K562 (cell line): ENCODE results near the gene KAZN. TPM values are rescaled to one million over a fixed set of nuclear protein-coding genes. Genes with fewer than 3 reads are reported as not detected.

Source experiments
- CAMTA2 ChIP-seq: fragments of 250-450 bp; sonication (Bioruptor Pico); conservative IDR thresholded peaks from 2 replicates; pipeline ENCODE4 v1.5.1; 2022
- FOS ChIP-seq: IDR thresholded peaks from 3 replicates; pipeline ENCODE4 v1.6.1; 2011; ENCODE audit not compliant: insufficient read length; ENCODE audit errors: extremely low read depth
- FOXA3 ChIP-seq, 2 experiments: fragments of 450-650 bp in 1 of 2; sonication (generic) in 1 of 2; formaldehyde crosslinking; IDR thresholded peaks in 1 of 2; conservative IDR thresholded peaks in 1 of 2; 2 replicates each; pipeline versions ENCODE4 v1.4.0 to v1.8.0; 2020 to 2022; ENCODE audit warnings: mild to moderate bottlenecking in 2 of 2, missing genetic modification reagents in 1 of 2
- GABPA ChIP-seq: fragments of 200-800 bp; sonication (Bioruptor generic); conservative IDR thresholded peaks from 2 replicates; pipeline ENCODE4 v1.6.1; 2016; ENCODE audit warnings: low read depth, missing genetic modification characterization, missing compliant biosample characterization
- IFI16 ChIP-seq: fragments of 250-450 bp; sonication (Bioruptor Pico); IDR thresholded peaks from 2 replicates; pipeline ENCODE4 v2.1.2; 2022; ENCODE audit warnings: mild to moderate bottlenecking, inconsistent platforms
- NBN ChIP-seq: fragments of 450-650 bp; IDR thresholded peaks from 2 replicates; pipeline ENCODE4 v1.6.1; 2016; ENCODE audit warnings: low read depth, mild to moderate bottlenecking
- RBFOX2 ChIP-seq: fragments of 200-400 bp; formaldehyde crosslinking; IDR thresholded peaks from 2 replicates; pipeline ENCODE4 v1.6.1; 2017; ENCODE audit warnings: low read depth, mild to moderate bottlenecking, low read length, moderate library complexity
- RBM22 ChIP-seq: fragments of 200-400 bp; formaldehyde crosslinking; IDR thresholded peaks from 2 replicates; pipeline ENCODE4 v1.6.1; 2018; ENCODE audit warnings: low read length, low read depth; ENCODE audit not compliant: poor library complexity, severe bottlenecking
- RBM34 ChIP-seq: fragments of 200-400 bp; formaldehyde crosslinking; IDR thresholded peaks from 2 replicates; pipeline ENCODE4 v1.6.1; 2018; ENCODE audit warnings: low read length, borderline replicate concordance; ENCODE audit not compliant: insufficient read depth
- SOX6 ChIP-seq: fragments of 450-650 bp; IDR thresholded peaks from 2 replicates; pipeline ENCODE4 v1.6.1; 2014; ENCODE audit warnings: mild to moderate bottlenecking
- TAF15 ChIP-seq: fragments of 200-400 bp; formaldehyde crosslinking; IDR thresholded peaks from 2 replicates; pipeline ENCODE4 v1.6.1; 2017; ENCODE audit warnings: mild to moderate bottlenecking, low read depth, low read length, moderate library complexity
- ZKSCAN8 ChIP-seq: fragments of 200-800 bp; sonication (Bioruptor generic); IDR thresholded peaks from 2 replicates; pipeline ENCODE4 v1.6.1; 2016; ENCODE audit warnings: missing genetic modification characterization, missing compliant biosample characterization
- ZNF134 ChIP-seq: fragments of 250-450 bp; sonication (Bioruptor Pico); conservative IDR thresholded peaks from 2 replicates; pipeline ENCODE4 v1.4.0; 2020
- ZNF212 ChIP-seq: fragments of 450-650 bp; formaldehyde crosslinking; IDR thresholded peaks from 2 replicates; pipeline ENCODE4 v1.4.0; 2020; ENCODE audit warnings: mild to moderate bottlenecking
- ZNF445 ChIP-seq: fragments of 250-450 bp; sonication (Bioruptor Pico); IDR thresholded peaks from 2 replicates; pipeline ENCODE4 v1.4.0; 2020; ENCODE audit warnings: low read depth, mild to moderate bottlenecking, moderate library complexity
- ZNF449 ChIP-seq: fragments of 250-450 bp; sonication (Bioruptor Pico); IDR thresholded peaks from 2 replicates; pipeline ENCODE4 v1.8.0; 2022; ENCODE audit warnings: moderate library complexity, mild to moderate bottlenecking, inconsistent platforms
- ZNF507 ChIP-seq: conservative IDR thresholded peaks from 2 replicates; pipeline ENCODE4 v1.6.1; 2017; ENCODE audit warnings: missing genetic modification characterization, missing compliant biosample characterization
- ZSCAN32 ChIP-seq: fragments of 450-650 bp; formaldehyde crosslinking; IDR thresholded peaks from 2 replicates; pipeline ENCODE4 v1.4.0; 2020; ENCODE audit warnings: mild to moderate bottlenecking, moderate library complexity
- polyA plus RNA-seq, 8 experiments: library from polyadenylated mRNA; depleted of rRNA in 4 of 8; stranded (reverse) in 5 of 8; unstranded in 3 of 8; fragments of >200 nt; fragmentation: Nextera tagmentation in 2 of 8; fragmentation: Illumina TruSeq in 1 of 8; extraction: Ambion mirVana in 2 of 8; extraction: Trizol in 1 of 8; gene quantifications; 2 replicates each; pipeline versions ENCODE4 v1.2.1 to v1.2.3, GENCODE V29; 2011 to 2014; ENCODE audit warnings: inconsistent platforms in 1 of 8, missing spikeins in 1 of 8
- total RNA-seq, 7 experiments: library from RNA; depleted of rRNA in 6 of 7; stranded (reverse); fragments of >200 nt in 6 of 7; fragmentation: Illumina TruSeq in 2 of 7; extraction: Trizol in 2 of 7; gene quantifications; 2 replicates each; pipeline versions ENCODE4 v1.2.1 to v1.2.3, GENCODE V29; 2011 to 2021; ENCODE audit warnings: low replicate concordance in 1 of 7
- TF ChIP-seq, protein P1 (sequence below), 2 experiments: fragments of 150-350 bp in 1 of 2; IDR thresholded peaks; 2 replicates each; pipeline ENCODE4 v1.6.1; 2012 to 2016; ENCODE audit warnings: low read depth in 2 of 2, low read length in 2 of 2, mild to moderate bottlenecking in 1 of 2, moderate library complexity in 1 of 2
- TF ChIP-seq, protein P2 (sequence below), 3 experiments: fragments of 200-800 bp in 1 of 3; sonication (Bioruptor generic) in 1 of 3; sonication (generic) in 1 of 3; formaldehyde crosslinking in 1 of 3; IDR thresholded peaks; 2 replicates each; pipeline versions ENCODE4 v1.6.1 to v1.8.0; 2016 to 2022; ENCODE audit warnings: mild to moderate bottlenecking in 2 of 3, missing compliant biosample characterization in 2 of 3, missing genetic modification characterization in 2 of 3, missing genetic modification reagents in 1 of 3
- TF ChIP-seq, protein P3 (sequence below): fragments of 450-650 bp; IDR thresholded peaks from 2 replicates; pipeline ENCODE4 v1.6.1; 2016; ENCODE audit warnings: low read depth, mild to moderate bottlenecking, moderate library complexity

Gene KAZN
- total and polyA plus RNA-seq, 9 of the 15 experiments (the other 6 are each of a cell fraction or from before 2014, with no cell fraction given) = 2.1 to 21.6 (median 5.4) TPM

GRCh38 chr1:14782741-14783591, 184.5 kb downstream of the KAZN start (continued):
- no peak for TF ChIP-seq ZNF449 (CRISPR knock-in tag)
- TF ChIP-seq, protein P1, sequence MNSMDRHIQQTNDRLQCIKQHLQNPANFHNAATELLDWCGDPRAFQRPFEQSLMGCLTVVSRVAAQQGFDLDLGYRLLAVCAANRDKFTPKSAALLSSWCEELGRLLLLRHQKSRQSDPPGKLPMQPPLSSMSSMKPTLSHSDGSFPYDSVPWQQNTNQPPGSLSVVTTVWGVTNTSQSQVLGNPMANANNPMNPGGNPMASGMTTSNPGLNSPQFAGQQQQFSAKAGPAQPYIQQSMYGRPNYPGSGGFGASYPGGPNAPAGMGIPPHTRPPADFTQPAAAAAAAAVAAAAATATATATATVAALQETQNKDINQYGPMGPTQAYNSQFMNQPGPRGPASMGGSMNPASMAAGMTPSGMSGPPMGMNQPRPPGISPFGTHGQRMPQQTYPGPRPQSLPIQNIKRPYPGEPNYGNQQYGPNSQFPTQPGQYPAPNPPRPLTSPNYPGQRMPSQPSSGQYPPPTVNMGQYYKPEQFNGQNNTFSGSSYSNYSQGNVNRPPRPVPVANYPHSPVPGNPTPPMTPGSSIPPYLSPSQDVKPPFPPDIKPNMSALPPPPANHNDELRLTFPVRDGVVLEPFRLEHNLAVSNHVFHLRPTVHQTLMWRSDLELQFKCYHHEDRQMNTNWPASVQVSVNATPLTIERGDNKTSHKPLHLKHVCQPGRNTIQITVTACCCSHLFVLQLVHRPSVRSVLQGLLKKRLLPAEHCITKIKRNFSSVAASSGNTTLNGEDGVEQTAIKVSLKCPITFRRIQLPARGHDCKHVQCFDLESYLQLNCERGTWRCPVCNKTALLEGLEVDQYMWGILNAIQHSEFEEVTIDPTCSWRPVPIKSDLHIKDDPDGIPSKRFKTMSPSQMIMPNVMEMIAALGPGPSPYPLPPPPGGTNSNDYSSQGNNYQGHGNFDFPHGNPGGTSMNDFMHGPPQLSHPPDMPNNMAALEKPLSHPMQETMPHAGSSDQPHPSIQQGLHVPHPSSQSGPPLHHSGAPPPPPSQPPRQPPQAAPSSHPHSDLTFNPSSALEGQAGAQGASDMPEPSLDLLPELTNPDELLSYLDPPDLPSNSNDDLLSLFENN (IDR thresholded peaks at IDR 0.05; ENCODE audit: low read depth in 2 of 2, low read length in 2 of 2) = peak in 1 of 2 experiments; percentile 46; a peak in 1 of 4 replicates
- no peak for TF ChIP-seq ZNF134 (CRISPR knock-in tag)
- TF ChIP-seq RBM34 = no peak
- 0 out of 2 replicates have a peak, but pooled peaks have one; percentile 21 for TF ChIP-seq SOX6
- no peak for TF ChIP-seq ZSCAN32 (CRISPR knock-in tag)
- no peak for TF ChIP-seq FOS
- no peak for TF ChIP-seq ZNF507 (tag)
- no peak for TF ChIP-seq ZNF445 (CRISPR knock-in tag)
- TF ChIP-seq NBN = no peak
- no peak for TF ChIP-seq RBFOX2
- no peak for TF ChIP-seq FOXA3 (CRISPR knock-in tag; conservative IDR thresholded peaks at IDR 0.05 in 1 of 2, IDR thresholded peaks at IDR 0.05 in 1 of 2)
- no peak for TF ChIP-seq TAF15
- no peak for TF ChIP-seq GABPA (tag)
- TF ChIP-seq ZKSCAN8 (CRISPR knock-in tag) = 0 out of 2 replicates have a peak, but pooled peaks have one; percentile 38
- TF ChIP-seq ZNF212 (CRISPR knock-in tag) = no peak
- TF ChIP-seq RBM22 = no peak
- TF ChIP-seq, protein P2, sequence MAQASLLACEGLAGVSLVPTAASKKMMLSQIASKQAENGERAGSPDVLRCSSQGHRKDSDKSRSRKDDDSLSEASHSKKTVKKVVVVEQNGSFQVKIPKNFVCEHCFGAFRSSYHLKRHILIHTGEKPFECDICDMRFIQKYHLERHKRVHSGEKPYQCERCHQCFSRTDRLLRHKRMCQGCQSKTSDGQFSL (CRISPR knock-in tag; IDR thresholded peaks at IDR 0.05) = no peak
- TF ChIP-seq, protein P2 (tag; IDR thresholded peaks at IDR 0.05) = no peak
- TF ChIP-seq IFI16 (CRISPR knock-in tag) = no peak
- no peak for TF ChIP-seq CAMTA2 (CRISPR knock-in tag)
- TF ChIP-seq, protein P3, sequence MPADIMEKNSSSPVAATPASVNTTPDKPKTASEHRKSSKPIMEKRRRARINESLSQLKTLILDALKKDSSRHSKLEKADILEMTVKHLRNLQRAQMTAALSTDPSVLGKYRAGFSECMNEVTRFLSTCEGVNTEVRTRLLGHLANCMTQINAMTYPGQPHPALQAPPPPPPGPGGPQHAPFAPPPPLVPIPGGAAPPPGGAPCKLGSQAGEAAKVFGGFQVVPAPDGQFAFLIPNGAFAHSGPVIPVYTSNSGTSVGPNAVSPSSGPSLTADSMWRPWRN = no peak
